ENCODE measurements around the gene ARHGAP15.

DNA sequence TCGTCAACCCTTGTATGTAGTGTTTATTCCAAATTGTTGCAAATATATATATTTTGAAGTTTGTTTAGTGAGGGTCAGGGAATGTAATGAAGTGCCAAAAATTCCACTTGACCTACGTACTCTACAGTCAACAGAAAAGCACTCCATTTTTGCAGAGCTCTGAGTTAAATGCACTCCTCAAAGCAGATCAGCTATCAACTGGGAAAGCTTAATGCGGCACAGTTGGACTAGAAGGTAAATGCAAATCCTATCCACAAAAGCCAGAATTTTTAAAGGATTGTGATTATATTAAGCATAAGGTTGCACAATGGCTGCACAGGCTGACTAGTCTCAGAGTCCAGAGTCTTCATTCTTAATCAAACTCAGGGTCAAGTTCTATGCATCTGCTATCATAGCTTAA is 577.1 kb downstream of the ARHGAP15 start:
- TF ChIP-seq, protein P1, sequence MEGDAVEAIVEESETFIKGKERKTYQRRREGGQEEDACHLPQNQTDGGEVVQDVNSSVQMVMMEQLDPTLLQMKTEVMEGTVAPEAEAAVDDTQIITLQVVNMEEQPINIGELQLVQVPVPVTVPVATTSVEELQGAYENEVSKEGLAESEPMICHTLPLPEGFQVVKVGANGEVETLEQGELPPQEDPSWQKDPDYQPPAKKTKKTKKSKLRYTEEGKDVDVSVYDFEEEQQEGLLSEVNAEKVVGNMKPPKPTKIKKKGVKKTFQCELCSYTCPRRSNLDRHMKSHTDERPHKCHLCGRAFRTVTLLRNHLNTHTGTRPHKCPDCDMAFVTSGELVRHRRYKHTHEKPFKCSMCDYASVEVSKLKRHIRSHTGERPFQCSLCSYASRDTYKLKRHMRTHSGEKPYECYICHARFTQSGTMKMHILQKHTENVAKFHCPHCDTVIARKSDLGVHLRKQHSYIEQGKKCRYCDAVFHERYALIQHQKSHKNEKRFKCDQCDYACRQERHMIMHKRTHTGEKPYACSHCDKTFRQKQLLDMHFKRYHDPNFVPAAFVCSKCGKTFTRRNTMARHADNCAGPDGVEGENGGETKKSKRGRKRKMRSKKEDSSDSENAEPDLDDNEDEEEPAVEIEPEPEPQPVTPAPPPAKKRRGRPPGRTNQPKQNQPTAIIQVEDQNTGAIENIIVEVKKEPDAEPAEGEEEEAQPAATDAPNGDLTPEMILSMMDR (IDR thresholded peaks at IDR 0.05): no peak
- no peak for TF ChIP-seq ZFX (IDR thresholded peaks at IDR 0.05; ENCODE audit: borderline replicate concordance)

Data from 22Rv1 (cell line).